ENCODE data around the gene HDAC11. TPM values are rescaled to one million over a fixed set of nuclear protein-coding genes. Genes with fewer than 3 reads are reported as not detected.

The HDAC11 gene
- total RNA-seq, 2 donors from 2014 or later: 3.7 TPM

- H3K9me3 Mint-ChIP-seq: peaks cover 5 to 6% of the 10 kb centered on the region in 2 donors
- no peak overlapping the region for H3K27ac Mint-ChIP-seq
- no peak for ATAC-seq
- no peaks in the 10 kb centered on the region for H3K36me3 Mint-ChIP-seq
- DNase-seq (ENCODE audit: low spot score in 2 of 2): no peak
Measured at GRCh38 chr3:13524979-13525669, 45.0 kb downstream of the HDAC11 start.

GRCh38 chr3:13525827-13526625 is 45.9 kb downstream of the HDAC11 start:
- H3K27ac Mint-ChIP-seq: peak overlapping the region in 1 of 2 donors; percentile 56
- no peak for ATAC-seq
- H3K9me3 Mint-ChIP-seq: peaks cover 5 to 6% of the 10 kb centered on the region in 2 donors
- no peaks in the 10 kb centered on the region for H3K36me3 Mint-ChIP-seq
- no peak for DNase-seq (ENCODE audit: low spot score in 2 of 2)

DNA sequence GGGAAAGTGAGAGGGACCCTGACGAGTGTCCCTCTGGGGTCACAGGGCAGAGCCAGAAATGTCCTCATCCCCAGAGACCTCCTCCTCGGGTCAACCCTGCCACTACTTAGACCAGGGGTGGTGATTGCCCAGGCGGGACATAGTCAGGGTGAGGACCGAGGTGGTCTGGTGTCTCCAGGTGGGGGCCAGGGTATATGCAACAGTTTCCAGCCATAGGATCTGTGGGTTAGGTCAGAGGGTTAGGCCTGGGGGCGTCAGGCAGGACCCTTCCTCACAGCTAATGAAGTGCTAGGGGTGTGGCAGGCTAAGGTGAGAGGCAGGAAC is 46.5 kb downstream of the HDAC11 start:
- H3K9me3 Mint-ChIP-seq: peaks cover 2% of the 10 kb centered on the region in 2 donors
- ATAC-seq (no peak), DNase-seq (ENCODE audit: low spot score in 2 of 2) (no peak)
- H3K36me3 Mint-ChIP-seq: no peaks in the 10 kb centered on the region
- H3K27ac Mint-ChIP-seq: peak overlapping the region in 1 of 2 donors; percentile 56

- H3K36me3 Mint-ChIP-seq: no peaks in the 10 kb centered on the region
- DNase-seq (ENCODE audit: low spot score in 2 of 2) (no peak), ATAC-seq (no peak)
- no peaks in the 10 kb centered on the region for H3K9me3 Mint-ChIP-seq
- no peak overlapping the region for H3K27ac Mint-ChIP-seq
Measured at GRCh38 chr3:13528217-13528867, 48.2 kb downstream of the HDAC11 start.

- Mint-ChIP-seq H3K27ac (peak overlapping the region in 1 of 2 donors; percentile 30), H3K9me3 (no peaks in the 10 kb centered on the region), H3K36me3 (no peaks in the 10 kb centered on the region)
- DNase-seq (ENCODE audit: low spot score in 2 of 2) (no peak), ATAC-seq (no peak)
Measured at GRCh38 chr3:13529196-13530112, 49.3 kb downstream of the HDAC11 start.

DNA sequence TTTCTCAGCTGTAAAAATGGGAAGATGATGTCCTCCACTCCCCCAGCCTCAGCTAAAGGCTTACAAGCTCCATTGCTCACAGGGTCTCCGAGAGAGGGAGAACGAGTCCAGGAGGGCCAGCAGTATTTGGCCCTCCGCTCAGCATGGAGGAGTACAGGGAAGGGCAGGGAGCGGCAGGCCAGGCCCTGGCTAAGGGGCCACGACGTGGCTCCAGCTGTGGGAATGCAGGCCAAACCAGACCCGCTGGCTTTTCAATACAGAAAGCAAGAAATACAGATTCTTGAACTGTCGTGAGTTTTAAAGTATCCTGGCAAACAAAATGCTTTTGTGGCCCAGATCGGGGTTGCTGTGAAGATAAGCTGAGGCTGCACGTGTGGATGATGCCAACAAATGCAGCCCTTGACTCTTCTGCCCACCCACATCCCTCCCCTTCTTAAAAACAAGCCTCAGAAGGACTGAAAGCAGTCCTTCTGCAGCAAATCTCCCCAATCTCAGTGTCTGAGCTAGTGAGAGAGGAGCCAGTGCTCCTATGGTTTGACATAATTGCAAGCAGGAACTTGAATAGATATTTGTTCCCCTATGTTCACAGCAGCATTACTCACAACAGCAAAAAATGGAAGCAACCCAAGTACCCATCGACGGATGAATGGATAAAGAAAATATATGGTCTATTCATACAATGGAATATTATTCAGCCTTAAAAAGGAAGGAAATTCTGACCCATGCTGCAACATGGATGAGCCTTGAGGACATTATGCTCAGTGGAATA is 50.3 kb downstream of the HDAC11 start:
- ATAC-seq: no peak
- Mint-ChIP-seq H3K27ac (no peak overlapping the region), H3K9me3 (no peaks in the 10 kb centered on the region), H3K36me3 (no peaks in the 10 kb centered on the region)
- DNase-seq (ENCODE audit: low spot score in 2 of 2): no peak

GRCh38 chr3:13532085-13532484 is 52.0 kb downstream of the HDAC11 start:
- H3K36me3 Mint-ChIP-seq: peaks cover 0 to 6% of the 10 kb centered on the region in 2 donors
- ATAC-seq (no peak), DNase-seq (ENCODE audit: low spot score in 2 of 2) (no peak)
- H3K27ac Mint-ChIP-seq: no peak overlapping the region
- H3K9me3 Mint-ChIP-seq: peaks cover 0 to under 1% of the 10 kb centered on the region in 2 donors

DNA sequence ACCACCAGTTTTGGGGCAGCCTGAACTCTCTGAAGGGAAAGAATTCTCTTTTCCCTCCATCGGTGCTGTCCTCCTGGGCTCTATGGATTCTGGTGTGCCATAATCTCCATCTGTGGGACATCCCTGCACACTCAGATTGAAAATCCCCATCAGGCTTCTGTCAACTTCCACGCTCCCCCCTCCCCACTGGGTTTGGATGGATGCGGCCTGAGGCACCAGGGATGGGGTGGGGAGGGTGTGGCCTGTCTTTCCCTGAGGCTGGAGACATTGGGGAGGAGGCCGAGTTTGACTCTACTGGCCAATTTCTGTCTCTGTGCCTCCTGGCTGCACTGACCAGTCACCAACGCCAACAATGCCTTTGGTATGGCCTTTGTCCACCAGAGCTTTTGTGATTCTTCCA is 52.5 kb downstream of the HDAC11 start:
- Mint-ChIP-seq H3K27ac (no peak overlapping the region), H3K36me3 (peaks cover 0 to 6% of the 10 kb centered on the region in 2 donors), H3K9me3 (peaks cover 0 to 4% of the 10 kb centered on the region in 2 donors)
- ATAC-seq: no peak
- no peak for DNase-seq (ENCODE audit: low spot score in 2 of 2)

- Mint-ChIP-seq H3K27ac (no peak overlapping the region), H3K9me3 (peaks cover 0 to 4% of the 10 kb centered on the region in 2 donors), H3K36me3 (peaks cover 0 to 6% of the 10 kb centered on the region in 2 donors)
- ATAC-seq: no peak
- no peak for DNase-seq (ENCODE audit: low spot score in 2 of 2)
Measured at GRCh38 chr3:13533885-13534301, 53.8 kb downstream of the HDAC11 start.

DNA sequence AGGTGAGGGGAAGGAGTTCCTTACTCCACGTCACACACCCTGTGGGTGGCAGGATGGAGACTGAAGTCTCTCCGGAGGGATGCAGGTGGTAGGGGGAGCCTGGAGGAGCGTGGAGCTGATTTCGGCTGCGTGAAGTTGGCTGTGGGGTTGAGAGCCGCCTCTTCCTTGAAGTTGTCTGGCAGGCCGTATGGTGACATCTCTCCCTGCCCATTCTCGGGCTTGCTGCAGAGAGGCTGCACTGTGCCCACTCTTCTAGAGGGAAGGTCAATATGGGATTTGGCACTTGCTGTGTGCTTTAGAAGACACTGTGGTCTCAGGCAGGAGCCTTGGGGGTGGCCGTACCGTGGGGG is 55.4 kb downstream of the HDAC11 start:
- ATAC-seq (no peak), DNase-seq (ENCODE audit: low spot score in 2 of 2) (no peak)
- Mint-ChIP-seq H3K9me3 (peaks cover 0 to 4% of the 10 kb centered on the region in 2 donors), H3K27ac (no peak overlapping the region), H3K36me3 (peaks cover 0 to 6% of the 10 kb centered on the region in 2 donors)

GRCh38 chr3:13535905-13536304 is 55.8 kb downstream of the HDAC11 start:
- H3K27ac Mint-ChIP-seq: no peak overlapping the region
- ATAC-seq (no peak), DNase-seq (ENCODE audit: low spot score in 2 of 2) (no peak)
- H3K36me3 Mint-ChIP-seq: peaks cover 3 to 6% of the 10 kb centered on the region in 2 donors
- peaks cover 0 to 7% of the 10 kb centered on the region in 2 donors for H3K9me3 Mint-ChIP-seq

DNA sequence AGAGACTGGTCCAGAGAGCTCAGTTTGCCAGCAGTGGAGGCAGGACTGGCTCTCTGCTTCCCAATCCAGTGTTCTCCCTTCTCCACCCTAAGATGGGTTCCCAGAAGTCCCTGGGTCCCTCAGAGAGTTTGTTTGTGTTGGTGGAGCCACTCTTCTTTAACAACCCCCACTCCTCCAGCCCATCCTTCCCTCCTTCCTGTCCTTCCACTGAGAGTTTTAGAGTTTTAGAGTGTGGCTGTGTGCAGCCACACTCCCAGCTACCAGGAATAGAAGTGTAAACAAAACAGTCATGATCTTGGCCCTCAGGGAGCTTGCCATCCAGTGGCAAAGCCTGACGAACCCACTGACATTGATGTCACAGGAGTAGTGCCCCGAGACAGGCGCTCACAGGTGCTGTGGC is 56.3 kb downstream of the HDAC11 start:
- H3K27ac Mint-ChIP-seq: no peak overlapping the region
- DNase-seq (ENCODE audit: low spot score in 2 of 2) (no peak), ATAC-seq (no peak)
- peaks cover 0 to 10% of the 10 kb centered on the region in 2 donors for H3K9me3 Mint-ChIP-seq
- peaks cover 6 to 7% of the 10 kb centered on the region in 2 donors for H3K36me3 Mint-ChIP-seq

GRCh38 chr3:13536832-13537231 is 56.7 kb downstream of the HDAC11 start:
- peaks cover 0 to 10% of the 10 kb centered on the region in 2 donors for H3K9me3 Mint-ChIP-seq
- no peak overlapping the region for H3K27ac Mint-ChIP-seq
- DNase-seq (ENCODE audit: low spot score in 2 of 2) (no peak), ATAC-seq (no peak)
- peaks cover 6 to 7% of the 10 kb centered on the region in 2 donors for H3K36me3 Mint-ChIP-seq

DNA sequence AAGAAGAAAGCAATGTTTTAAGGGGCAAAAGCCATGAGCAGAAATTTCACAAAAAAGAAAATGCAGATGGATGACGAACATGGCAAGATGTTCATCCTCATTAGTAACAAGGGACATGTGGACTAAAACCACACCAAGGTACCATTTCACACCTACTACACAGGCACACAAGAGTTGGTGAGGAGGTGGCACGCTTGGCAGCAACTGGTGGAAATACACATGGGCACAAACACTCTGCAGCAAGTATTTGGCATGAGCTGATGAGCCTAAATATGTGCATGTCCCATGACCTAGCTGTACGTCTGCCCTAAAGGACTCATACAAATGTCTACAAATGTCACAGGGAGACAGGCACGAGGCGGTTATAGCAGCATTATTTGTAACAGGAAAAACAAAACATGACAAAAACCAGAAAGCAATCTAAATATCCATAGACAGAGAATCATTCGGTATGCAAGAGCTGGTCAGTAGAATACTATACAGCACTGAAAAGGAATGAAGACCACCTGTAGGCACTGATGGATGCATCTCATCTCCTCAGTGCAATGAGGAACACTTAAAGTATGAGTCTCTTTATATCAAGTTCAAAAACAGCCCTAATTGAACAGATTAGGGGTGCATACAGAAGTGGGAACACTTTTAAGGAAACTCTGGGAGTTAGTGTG is 57.3 kb downstream of the HDAC11 start:
- no peak for ATAC-seq
- peaks cover 6 to 7% of the 10 kb centered on the region in 2 donors for H3K36me3 Mint-ChIP-seq
- no peak overlapping the region for H3K27ac Mint-ChIP-seq
- no peak for DNase-seq (ENCODE audit: low spot score in 2 of 2)
- H3K9me3 Mint-ChIP-seq: peaks cover 0 to 13% of the 10 kb centered on the region in 2 donors

- Mint-ChIP-seq H3K9me3 (peaks cover 0 to 15% of the 10 kb centered on the region in 2 donors), H3K36me3 (peaks cover 6 to 7% of the 10 kb centered on the region in 2 donors), H3K27ac (no peak overlapping the region)
- DNase-seq (ENCODE audit: low spot score in 2 of 2) (no peak), ATAC-seq (no peak)
Measured at GRCh38 chr3:13537909-13538296, 57.8 kb downstream of the HDAC11 start.
